Measurements from ENCODE around the gene RAPGEF6. TPM values are rescaled to one million over a fixed set of nuclear protein-coding genes. Genes with fewer than 3 reads are reported as not detected.
A peak's percentile ranks its signal among the peaks of the same experiment; 100 is the strongest.

The RAPGEF6 gene
- total and polyA plus RNA-seq, 2 experiments from 2014 or later = 6.9 to 8.6 TPM

GRCh38 chr5:131647048-131647769, 12.2 kb upstream of the RAPGEF6 start:
- Histone ChIP-seq H3K4me1 (ENCODE audit: insufficient read depth) (0 out of 2 replicates have a peak, but pooled peaks cover 5% of the 10 kb centered on the region), H3K27ac (no peak overlapping the region), H3K9me3 (ENCODE audit: low read depth) (no peaks in the 10 kb centered on the region), H4K20me1 (ENCODE audit: insufficient read depth) (no peaks in the 10 kb centered on the region), H3K4me2 (ENCODE audit: unreplicated experiment) (no peak overlapping the region), H3K36me3 (ENCODE audit: low read depth) (peaks cover 61% of the 10 kb centered on the region), H3K9me2 (ENCODE audit: insufficient read depth) (no peaks in the 10 kb centered on the region), H3K27me3 (replicated peaks; ENCODE audit: insufficient read depth) (no peaks in the 10 kb centered on the region), H3F3A (ENCODE audit: insufficient read depth) (0 out of 2 replicates have a peak, but pooled peaks cover 6% of the 10 kb centered on the region), H3K79me2 (ENCODE audit: insufficient read depth) (no peaks in the 10 kb centered on the region), H3K4me3 (no peak overlapping the region), H2AFZ (no peak overlapping the region), H3K9ac (no peak overlapping the region)
- 92 to 93% methylated on average over 10 of the region's 10 CpGs for WGBS, 2 experiments (ENCODE audit: low coverage in 1 of 2, low lambda C conversion rate in 2 of 2, missing lambda C conversion rate in 2 of 2)
- TF ChIP-seq EZH2 (IDR thresholded peaks at IDR 0.05; ENCODE audit: insufficient read depth, poor library complexity, severe bottlenecking) = no peak
- TF ChIP-seq EZH2phosphoT487 (IDR thresholded peaks at IDR 0.05; ENCODE audit: insufficient read depth, low read depth) = no peak
- in situ Hi-C loops (cut with MboI) = no loop called here
- DNase-seq = no peak

- no peaks in the 10 kb centered on the region for H3K27me3 ChIP-seq (replicated peaks; ENCODE audit: insufficient read depth)
- H3K36me3 ChIP-seq (ENCODE audit: low read depth) = peaks cover 41% of the 10 kb centered on the region
- peak overlapping the region; percentile 16; the same call in 1 of the 2 replicates for H3K27ac ChIP-seq
- H4K20me1 ChIP-seq (ENCODE audit: insufficient read depth) = no peaks in the 10 kb centered on the region
- H3F3A ChIP-seq (ENCODE audit: insufficient read depth) = peaks cover 12% of the 10 kb centered on the region; the same call in 1 of the 2 replicates
- H3K79me2 ChIP-seq (ENCODE audit: insufficient read depth) = no peaks in the 10 kb centered on the region
- H3K4me1 ChIP-seq (ENCODE audit: insufficient read depth) = 0 out of 2 replicates have a peak, but pooled peaks cover 5% of the 10 kb centered on the region
- no peaks in the 10 kb centered on the region for H3K9me2 ChIP-seq (ENCODE audit: insufficient read depth)
- 79 to 83% methylated on average over 7 of the region's 7 CpGs for WGBS, 2 experiments (ENCODE audit: low coverage in 1 of 2, low lambda C conversion rate in 2 of 2, missing lambda C conversion rate in 2 of 2)
- peak; percentile 42 for DNase-seq
- TF ChIP-seq EZH2phosphoT487 (IDR thresholded peaks at IDR 0.05; ENCODE audit: insufficient read depth, low read depth) (no peak), EZH2 (IDR thresholded peaks at IDR 0.05; ENCODE audit: insufficient read depth, poor library complexity, severe bottlenecking) (no peak)
- H3K4me3 ChIP-seq = no peak overlapping the region
- in situ Hi-C loops (cut with MboI) = no loop called here
- H3K9me3 ChIP-seq (ENCODE audit: low read depth) = no peaks in the 10 kb centered on the region
- no peak overlapping the region for H2AFZ ChIP-seq
- no peak overlapping the region for H3K9ac ChIP-seq
- no peak overlapping the region for H3K4me2 ChIP-seq (ENCODE audit: unreplicated experiment)
Measured at GRCh38 chr5:131644822-131645221, 9.8 kb upstream of the RAPGEF6 start.

- Histone ChIP-seq H3K9ac (no peak overlapping the region), H3K4me3 (no peak overlapping the region), H3K9me3 (ENCODE audit: low read depth) (no peaks in the 10 kb centered on the region), H3K9me2 (ENCODE audit: insufficient read depth) (no peaks in the 10 kb centered on the region), H3F3A (ENCODE audit: insufficient read depth) (peaks cover 12% of the 10 kb centered on the region; the same call in 1 of the 2 replicates), H2AFZ (no peak overlapping the region), H3K79me2 (ENCODE audit: insufficient read depth) (no peaks in the 10 kb centered on the region), H4K20me1 (ENCODE audit: insufficient read depth) (no peaks in the 10 kb centered on the region), H3K27ac (peak overlapping the region; percentile 16; the same call in 1 of the 2 replicates), H3K4me2 (ENCODE audit: unreplicated experiment) (no peak overlapping the region), H3K27me3 (replicated peaks; ENCODE audit: insufficient read depth) (no peaks in the 10 kb centered on the region), H3K36me3 (ENCODE audit: low read depth) (peaks cover 36% of the 10 kb centered on the region), H3K4me1 (ENCODE audit: insufficient read depth) (0 out of 2 replicates have a peak, but pooled peaks cover 5% of the 10 kb centered on the region)
- TF ChIP-seq EZH2 (IDR thresholded peaks at IDR 0.05; ENCODE audit: insufficient read depth, poor library complexity, severe bottlenecking) (no peak), EZH2phosphoT487 (IDR thresholded peaks at IDR 0.05; ENCODE audit: insufficient read depth, low read depth) (no peak)
- 96 to 98% methylated on average over 1 of the region's 1 CpG for WGBS, 2 experiments (ENCODE audit: low coverage in 1 of 2, low lambda C conversion rate in 2 of 2, missing lambda C conversion rate in 2 of 2)
- DNase-seq = no peak
- in situ Hi-C loops (cut with MboI) = no loop called here
Measured at GRCh38 chr5:131644370-131644769, 9.3 kb upstream of the RAPGEF6 start.

GRCh38 chr5:131641494-131641893, 6.5 kb upstream of the RAPGEF6 start:
- no peak for TF ChIP-seq EZH2 (IDR thresholded peaks at IDR 0.05; ENCODE audit: insufficient read depth, poor library complexity, severe bottlenecking)
- no peak for TF ChIP-seq EZH2phosphoT487 (IDR thresholded peaks at IDR 0.05; ENCODE audit: insufficient read depth, low read depth)
- no peak overlapping the region for H2AFZ ChIP-seq
- H3K36me3 ChIP-seq (ENCODE audit: low read depth) = peaks cover 28% of the 10 kb centered on the region
- no peaks in the 10 kb centered on the region for H3K9me2 ChIP-seq (ENCODE audit: insufficient read depth)
- H3K4me1 ChIP-seq (ENCODE audit: insufficient read depth) = peaks cover 4% of the 10 kb centered on the region
- DNase-seq = no peak
- H4K20me1 ChIP-seq (ENCODE audit: insufficient read depth) = no peaks in the 10 kb centered on the region
- H3K27me3 ChIP-seq (replicated peaks; ENCODE audit: insufficient read depth) = no peaks in the 10 kb centered on the region
- 100% methylated on average over 1 of the region's 1 CpG for WGBS, 2 experiments (ENCODE audit: low coverage in 1 of 2, low lambda C conversion rate in 2 of 2, missing lambda C conversion rate in 2 of 2)
- H3K27ac ChIP-seq = no peak overlapping the region
- no peak overlapping the region for H3K4me2 ChIP-seq (ENCODE audit: unreplicated experiment)
- no peak overlapping the region for H3K4me3 ChIP-seq
- in situ Hi-C loops (cut with MboI) = no loop called here
- no peaks in the 10 kb centered on the region for H3K79me2 ChIP-seq (ENCODE audit: insufficient read depth)
- H3K9ac ChIP-seq = no peak overlapping the region
- H3K9me3 ChIP-seq (ENCODE audit: low read depth) = no peaks in the 10 kb centered on the region
- peaks cover 17% of the 10 kb centered on the region for H3F3A ChIP-seq (ENCODE audit: insufficient read depth)

All from GM23248 (cell line).